PC-9 (cell line): ENCODE results near the gene RAB43.

Experiments used
- EZH2 ChIP-seq: fragments of 200-600 bp; sonication (generic); IDR thresholded peaks from 2 replicates; pipeline ENCODE4 v1.8.0; 2017; ENCODE audit warnings: antibody characterized with exemption, low read depth
- TF ChIP-seq, protein P1 (sequence below): fragments of 200-600 bp; sonication (generic); conservative IDR thresholded peaks from 2 replicates; pipeline ENCODE4 v1.6.1; 2017; ENCODE audit warnings: mixed run types, antibody characterized with exemption, mild to moderate bottlenecking, moderate library complexity

DNA sequence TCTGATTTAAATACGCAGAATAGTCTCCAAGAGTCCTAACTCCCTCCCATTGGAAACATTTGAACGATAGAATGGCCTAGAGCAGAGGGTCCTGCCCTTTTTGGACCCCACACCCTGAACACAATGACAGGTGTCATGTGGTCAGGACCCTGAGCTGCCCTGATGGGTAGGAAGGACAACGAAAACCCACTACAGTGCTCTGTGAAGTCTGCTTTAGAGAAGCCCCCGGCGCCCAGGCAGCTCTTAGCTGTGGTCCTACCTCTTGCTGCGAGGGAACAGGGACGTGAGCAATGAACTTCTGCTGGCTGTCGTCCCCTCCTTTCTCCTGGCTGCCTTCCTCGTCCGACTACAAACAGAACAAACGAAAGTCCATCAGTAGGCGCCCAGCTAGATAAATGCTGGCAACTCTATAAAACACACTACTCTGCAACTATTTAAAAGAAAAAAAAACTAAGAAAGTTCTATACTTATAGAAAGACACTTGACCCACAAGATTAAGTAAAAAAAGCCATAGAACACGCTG is 8.7 kb upstream of the RAB43 start:
- TF ChIP-seq, protein P1, sequence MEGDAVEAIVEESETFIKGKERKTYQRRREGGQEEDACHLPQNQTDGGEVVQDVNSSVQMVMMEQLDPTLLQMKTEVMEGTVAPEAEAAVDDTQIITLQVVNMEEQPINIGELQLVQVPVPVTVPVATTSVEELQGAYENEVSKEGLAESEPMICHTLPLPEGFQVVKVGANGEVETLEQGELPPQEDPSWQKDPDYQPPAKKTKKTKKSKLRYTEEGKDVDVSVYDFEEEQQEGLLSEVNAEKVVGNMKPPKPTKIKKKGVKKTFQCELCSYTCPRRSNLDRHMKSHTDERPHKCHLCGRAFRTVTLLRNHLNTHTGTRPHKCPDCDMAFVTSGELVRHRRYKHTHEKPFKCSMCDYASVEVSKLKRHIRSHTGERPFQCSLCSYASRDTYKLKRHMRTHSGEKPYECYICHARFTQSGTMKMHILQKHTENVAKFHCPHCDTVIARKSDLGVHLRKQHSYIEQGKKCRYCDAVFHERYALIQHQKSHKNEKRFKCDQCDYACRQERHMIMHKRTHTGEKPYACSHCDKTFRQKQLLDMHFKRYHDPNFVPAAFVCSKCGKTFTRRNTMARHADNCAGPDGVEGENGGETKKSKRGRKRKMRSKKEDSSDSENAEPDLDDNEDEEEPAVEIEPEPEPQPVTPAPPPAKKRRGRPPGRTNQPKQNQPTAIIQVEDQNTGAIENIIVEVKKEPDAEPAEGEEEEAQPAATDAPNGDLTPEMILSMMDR, result no peak
- no peak for TF ChIP-seq EZH2
